H1 (cell line): ENCODE data around the gene ZSWIM4. TPM values are rescaled to one million over a fixed set of nuclear protein-coding genes. Genes with fewer than 3 reads are reported as not detected.

Experiments
- CTCF ChIA-PET: fragments of 300-600 bp; sonication (Branson Sonifier 250); formaldehyde crosslinking; loops from one replicate; lab custom pipeline; 2021; ENCODE audit not compliant: partially characterized antibody; lab: Charles Lee
- POLR2A ChIA-PET: fragments of 300-600 bp; sonication (Branson Sonifier 250); formaldehyde crosslinking; loops from one replicate; lab custom pipeline; 2021; ENCODE audit warnings: inconsistent platforms; ENCODE audit not compliant: partially characterized antibody; lab: Charles Lee
- DNase-seq, 2 experiments: peaks; one replicate each; pipeline versions ENCODE4 v3.0.0 to v3.0.0-alpha.2; 2010 to 2022; ENCODE audit warnings: low spot score in 2 of 2, low read depth in 1 of 2, mixed read lengths in 1 of 2
- FAIRE-seq: peaks from 2 replicates; lab custom pipeline; 2011; peaks lifted over from hg19 to GRCh38; lab: Jason Lieb, UNC
- H2AFZ ChIP-seq: 2 replicates; pipeline ENCODE4 v1.8.1; 2012; ENCODE audit warnings: low read length, inconsistent platforms
- H2AK5ac ChIP-seq: 2 replicates; pipeline ENCODE4 v1.6.1; 2013; ENCODE audit warnings: low read depth, low read length
- H2BK120ac ChIP-seq: replicated peaks from 2 replicates; pipeline ENCODE3; 2013; ENCODE audit warnings: low read depth, low read length, inconsistent platforms
- H2BK12ac ChIP-seq: 2 replicates; pipeline ENCODE4 v1.6.1; 2013; ENCODE audit warnings: low read depth, low read length
- H2BK15ac ChIP-seq: 2 replicates; pipeline ENCODE4 v1.6.1; 2013; ENCODE audit warnings: low read length
- H2BK20ac ChIP-seq: 2 replicates; pipeline ENCODE4 v1.6.1; 2013; ENCODE audit warnings: low read length
- H2BK5ac ChIP-seq: 2 replicates; pipeline ENCODE4 v1.6.1; 2013; ENCODE audit warnings: low read depth, low read length
- H3K14ac ChIP-seq: 2 replicates; pipeline ENCODE4 v1.6.1; 2013; ENCODE audit warnings: inconsistent platforms; ENCODE audit not compliant: insufficient read length
- H3K18ac ChIP-seq: 2 replicates; pipeline ENCODE4 v1.6.1; 2013; ENCODE audit warnings: low read length; ENCODE audit errors: extremely low read depth
- H3K23ac ChIP-seq: 2 replicates; pipeline ENCODE4 v1.6.1; 2013; ENCODE audit warnings: inconsistent platforms; ENCODE audit not compliant: insufficient read length
- H3K23me2 ChIP-seq: 2 replicates; pipeline ENCODE4 v1.6.1; 2013; ENCODE audit warnings: low read depth, low read length
- H3K27ac ChIP-seq: 2 replicates; pipeline ENCODE4 v1.6.1; 2011; ENCODE audit warnings: low read depth, low read length, inconsistent platforms
- H3K27me3 ChIP-seq, 4 experiments: replicated peaks in 1 of 4; 1 replicate in 1 of 4; 2 replicates in 3 of 4; pipeline versions ENCODE4 v1.6.1 to v1.8.1; 2011 to 2013; ENCODE audit warnings: low read length in 3 of 4, mild to moderate bottlenecking in 3 of 4, inconsistent platforms in 2 of 4, mixed read lengths in 2 of 4, moderate library complexity in 1 of 4; ENCODE audit not compliant: control insufficient read depth in 3 of 4, insufficient read depth in 3 of 4; ENCODE audit errors: extremely low read depth in 1 of 4
- H3K36me3 ChIP-seq, 4 experiments: 2 replicates each; pipeline versions ENCODE4 v1.6.1 to v1.8.1; 2011 to 2013; ENCODE audit warnings: mild to moderate bottlenecking in 4 of 4, low read length in 3 of 4, moderate library complexity in 2 of 4, control low read depth in 1 of 4, inconsistent platforms in 1 of 4; ENCODE audit not compliant: insufficient read depth in 4 of 4, control insufficient read depth in 2 of 4
- H3K4ac ChIP-seq: replicated peaks from 2 replicates; pipeline ENCODE3; 2013; ENCODE audit warnings: low read length, low read depth, mixed read lengths, inconsistent platforms; ENCODE audit not compliant: insufficient read length
- H3K4me1 ChIP-seq, 4 experiments: replicated peaks in 1 of 4; 1 replicate in 1 of 4; 2 replicates in 3 of 4; pipeline versions ENCODE4 v1.6.1 to v1.8.1; 2011 to 2013; ENCODE audit warnings: low read length in 3 of 4, inconsistent platforms in 2 of 4, mixed read lengths in 1 of 4; ENCODE audit not compliant: insufficient read depth in 4 of 4, control insufficient read depth in 3 of 4
- H3K4me2 ChIP-seq, 2 experiments: 2 replicates each; pipeline versions ENCODE4 v1.6.1 to v1.8.1; 2011 to 2013; ENCODE audit warnings: low read depth in 2 of 2, low read length in 2 of 2, control low read depth in 1 of 2, inconsistent platforms in 1 of 2, mild to moderate bottlenecking in 1 of 2; ENCODE audit not compliant: insufficient read depth in 1 of 2
- H3K4me3 ChIP-seq, 4 experiments: fragments of 200-600, 300-600 bp in 1 of 4; sonication (generic), shearing (Covaris generic), sonication (Bioruptor Twin) in 1 of 4; 2 replicates each; pipeline versions ENCODE4 v1.5.1 to v1.8.1; 2011 to 2016; ENCODE audit warnings: low read length in 4 of 4, low read depth in 3 of 4, control low read depth in 2 of 4, inconsistent platforms in 2 of 4, mild to moderate bottlenecking in 2 of 4, mixed read lengths in 1 of 4, moderate library complexity in 1 of 4; ENCODE audit not compliant: insufficient read depth in 2 of 4; ENCODE audit errors: extremely low read depth in 1 of 4
- H3K56ac ChIP-seq: replicated peaks from 2 replicates; pipeline ENCODE3; 2013; ENCODE audit warnings: low read depth, mild to moderate bottlenecking, mixed read lengths, low read length, inconsistent platforms; ENCODE audit not compliant: insufficient read length
- H3K79me1 ChIP-seq: 2 replicates; pipeline ENCODE4 v1.6.1; 2013; ENCODE audit warnings: low read depth, low read length, control low read depth
- H3K79me2 ChIP-seq, 2 experiments: 2 replicates each; pipeline versions ENCODE4 v1.6.1 to v1.8.1; 2012 to 2013; ENCODE audit warnings: low read length in 2 of 2, mild to moderate bottlenecking in 2 of 2, inconsistent platforms in 1 of 2; ENCODE audit not compliant: insufficient read depth in 2 of 2, control insufficient read depth in 1 of 2
- H3K9ac ChIP-seq, 4 experiments: replicated peaks in 1 of 4; 1 replicate in 1 of 4; 2 replicates in 3 of 4; pipeline versions ENCODE4 v1.6.1 to v1.8.1; 2011 to 2013; ENCODE audit warnings: low read depth in 3 of 4, low read length in 3 of 4, control low read depth in 2 of 4, mild to moderate bottlenecking in 2 of 4, moderate library complexity in 2 of 4, inconsistent platforms in 1 of 4; ENCODE audit errors: extremely low read depth in 1 of 4
- H3K9me3 ChIP-seq, 2 experiments: 2 replicates each; pipeline versions ENCODE4 v1.6.1 to v1.8.1; 2012 to 2013; ENCODE audit warnings: mild to moderate bottlenecking in 2 of 2, moderate library complexity in 2 of 2, control low read depth in 1 of 2, inconsistent platforms in 1 of 2, low read depth in 1 of 2, low read length in 1 of 2, mixed read lengths in 1 of 2; ENCODE audit not compliant: insufficient read depth in 2 of 2
- H4K20me1 ChIP-seq, 2 experiments: replicated peaks in 1 of 2; 2 replicates each; pipeline versions ENCODE3 to v1.8.1; 2011 to 2013; ENCODE audit warnings: inconsistent platforms in 2 of 2, low read length in 2 of 2, mild to moderate bottlenecking in 1 of 2; ENCODE audit not compliant: insufficient read depth in 2 of 2, control insufficient read depth in 1 of 2
- H4K5ac ChIP-seq: 2 replicates; pipeline ENCODE4 v1.6.1; 2013; ENCODE audit warnings: low read length, low read depth, mixed read lengths, inconsistent platforms; ENCODE audit not compliant: insufficient read length
- H4K8ac ChIP-seq: 2 replicates; pipeline ENCODE4 v1.8.0; 2013; ENCODE audit warnings: mild to moderate bottlenecking, moderate library complexity, low read length, inconsistent platforms; ENCODE audit not compliant: insufficient read depth; ENCODE audit errors: extremely low read depth
- H4K91ac ChIP-seq: replicated peaks from 2 replicates; pipeline ENCODE3; 2013; ENCODE audit warnings: low read length, mixed read lengths, inconsistent platforms; ENCODE audit not compliant: insufficient read length
- MAX ChIP-seq: IDR thresholded peaks from 2 replicates; pipeline ENCODE4 v1.6.1; 2012; ENCODE audit warnings: inconsistent platforms
- SP4 ChIP-seq: IDR thresholded peaks from 2 replicates; pipeline ENCODE4 v1.6.1; 2012; ENCODE audit warnings: low read length, inconsistent platforms
- TBP ChIP-seq: IDR thresholded peaks from 2 replicates; pipeline ENCODE4 v1.6.1; 2011; ENCODE audit warnings: low read depth, low read length, improper control_type of control experiment
- WGBS, 2 experiments: shearing (Covaris generic) in 1 of 2; methylation state at CpG; one replicate each; pipeline versions ENCODE4 v1.1.6 to v1.1.7; 2013 to 2015; ENCODE audit warnings: low lambda C conversion rate in 2 of 2, mixed read lengths in 2 of 2, inconsistent platforms in 1 of 2, low coverage in 1 of 2, missing lambda C conversion rate in 1 of 2; ENCODE audit not compliant: insufficient replicate concordance in 2 of 2, insufficient coverage in 1 of 2, insufficient read length in 1 of 2; ENCODE audit errors: extremely low coverage in 1 of 2, missing lambda C conversion rate in 1 of 2; 5-methylcytosine and 5-hydroxymethylcytosine counted together
- polyA plus RNA-seq, 7 experiments: library from polyadenylated mRNA; depleted of rRNA in 3 of 7; stranded (reverse) in 5 of 7; unstranded in 2 of 7; fragments of >200 nt in 5 of 7; fragments of 200-250 nt in 2 of 7; gene quantifications; 1 replicate in 5 of 7; 2 replicates in 1 of 7; 4 replicates in 1 of 7; pipeline versions ENCODE4 v1.2.1 to v1.2.3, GENCODE V29; 2011 to 2013; ENCODE audit warnings: missing spikeins in 2 of 7, mixed read lengths in 2 of 7
- total RNA-seq: library from RNA; stranded (reverse); fragmentation: NEBNext Ultra II Directional; extraction: Animal tissue kit (Norgen Biotek cat#: 25700); gene quantifications from 2 replicates; pipeline ENCODE4 v1.2.1, GENCODE V29; 2021

ZSWIM4 gene
- total and polyA plus RNA-seq, 2 of the 8 experiments (the other 6 are each of a cell fraction or from before 2014, with no cell fraction given): 12.2 to 31.1 TPM

GRCh38 chr19:13781547-13781946 is 13.7 kb upstream of the ZSWIM4 start:
- peak in 1 of 2 experiments; percentile 74 for DNase-seq
- H2AFZ ChIP-seq: no peak overlapping the region
- POLR2A ChIA-PET: interaction anchor here (0.6 to 6.6 kb wide), 7 partner anchors 14 to 81 kb away, joined by 3 to 56 read pairs (median 3); partner anchors contain the start of genes MRI1 and ZSWIM4
- no peak overlapping the region for H4K5ac ChIP-seq
- no peak overlapping the region for H4K91ac ChIP-seq
- 19% methylated on average over 5 of the region's 5 CpGs; no CpG with 5 or more reads in 1 of the 2 experiments for WGBS, 2 experiments
- no peak overlapping the region for H3K23ac ChIP-seq
- no peaks in the 10 kb centered on the region; a peak in 2 of 7 replicates for H3K27me3 ChIP-seq
- H3K18ac ChIP-seq: no peak overlapping the region
- H3K4me2 ChIP-seq: no peak overlapping the region; a peak in 1 of 4 replicates
- H3K14ac ChIP-seq: no peak overlapping the region
- H3K79me2 ChIP-seq: peaks cover 0 to 4% of the 10 kb centered on the region in 2 experiments; a peak in 1 of 4 replicates
- H2BK5ac ChIP-seq: no peak overlapping the region
- no peak overlapping the region for H2AK5ac ChIP-seq
- peaks cover 11 to 25% (median 19%) of the 10 kb centered on the region in 4 experiments for H3K36me3 ChIP-seq
- no peak overlapping the region for H3K56ac ChIP-seq
- no peak overlapping the region for H3K4me3 ChIP-seq
- peaks cover 0 to 3% (median 1%) of the 10 kb centered on the region in 4 experiments; a peak in 3 of 7 replicates for H3K4me1 ChIP-seq
- peaks cover 9% of the 10 kb centered on the region; the same call in 1 of the 2 replicates for H3K79me1 ChIP-seq
- H3K9ac ChIP-seq: no peak overlapping the region
- H4K20me1 ChIP-seq: peaks cover 2 to 11% of the 10 kb centered on the region in 2 experiments
- no peaks in the 10 kb centered on the region for H3K9me3 ChIP-seq
- H2BK120ac ChIP-seq: no peak overlapping the region
- H2BK12ac ChIP-seq: no peak overlapping the region
- no peak overlapping the region for H2BK20ac ChIP-seq
- no peak for FAIRE-seq
- H3K4ac ChIP-seq: no peak overlapping the region
- no peak overlapping the region for H2BK15ac ChIP-seq
- CTCF ChIA-PET: interaction anchor here (0.6 to 6.6 kb wide), 7 partner anchors 8 to 615 kb away, joined by 3 to 70 read pairs (median 3); partner anchors contain the start of gene ZSWIM4
- no peak overlapping the region for H4K8ac ChIP-seq
- TF ChIP-seq SP4 (no peak), TBP (peak; percentile 31; the same call in 1 of the 2 replicates), MAX (no peak)
- H3K23me2 ChIP-seq: no peaks in the 10 kb centered on the region
- H3K27ac ChIP-seq: no peak overlapping the region
